Right ventricle myocardium inferior (tissue), 1 donor: Measurements from ENCODE around the gene MRPL58. TPM values are rescaled to one million over a fixed set of nuclear protein-coding genes. Genes with fewer than 3 reads are reported as not detected.
A peak's percentile ranks its signal among the peaks of the same experiment; 100 is the strongest.
"Not testable (repeated sequence)": the region's sequence is repeated elsewhere in the genome, so short reads cannot be mapped to it uniquely, and the experiment has no call there.

ENCODE experiments used
- ATAC-seq: fragments of 200-7000 bp; cut with Tn5 transposase; one replicate; pipeline ENCODE4 v1.9.1; 2020; ENCODE audit warnings: mild to moderate bottlenecking, moderate library complexity
- DNase-seq: peaks from one replicate; pipeline ENCODE4 v3.0.0; 2021; ENCODE audit errors: missing footprints
- intact Hi-C: fragments of 100-400 bp; cut with DNase I; formaldehyde crosslinking; loops from one replicate; pipeline ENCODE4 v1.11.0; 2022
- total RNA-seq: library from RNA; stranded (reverse); fragmentation: NEBNext Ultra II Directional; extraction: Animal tissue kit (Norgen Biotek cat#: 25700); gene quantifications from one replicate; pipeline ENCODE4 v1.2.1, GENCODE V29; 2021
- donor health status: DM: no; HTN: yes; CAD: no; lungs with severe emphysema.

MRPL58 gene
- total RNA-seq, 1 donor from 2014 or later, result 51.4 TPM

DNA sequence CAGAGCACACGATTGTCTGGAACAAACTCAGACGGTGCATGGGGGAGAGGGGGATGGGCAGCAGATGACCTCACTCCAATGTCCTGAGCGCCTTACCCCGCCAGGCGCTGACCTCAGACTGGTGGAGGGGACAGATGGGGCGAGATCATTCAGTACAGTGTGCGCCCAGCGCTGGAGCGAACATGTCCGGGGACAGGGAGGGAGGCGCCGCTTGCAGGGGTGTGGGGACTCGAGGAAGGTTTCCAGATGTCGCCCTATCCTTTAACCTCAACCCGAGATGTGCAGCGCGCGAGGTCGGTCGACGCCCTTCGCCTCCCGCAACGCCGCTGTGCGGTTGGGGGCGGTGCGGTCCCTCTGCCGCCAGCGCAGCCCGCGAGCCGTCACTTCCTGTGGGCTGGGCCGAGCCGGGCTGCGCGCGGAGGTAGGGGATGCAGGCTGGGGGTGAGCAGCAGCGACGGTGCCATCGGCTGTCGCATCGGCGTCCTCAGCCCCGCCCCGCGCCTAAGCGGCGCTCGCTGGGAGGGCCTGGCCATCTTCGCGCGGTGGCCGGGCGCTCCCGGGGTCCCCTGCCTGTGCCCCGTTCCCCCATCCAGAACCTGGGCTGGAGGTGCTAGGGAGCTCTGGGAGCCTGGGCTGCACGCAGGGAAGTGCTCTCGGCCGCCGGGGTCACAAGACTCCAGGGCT, 30.3 kb upstream of the MRPL58 start:
- ATAC-seq (peak; percentile 95), DNase-seq (peak; percentile 85)
- intact Hi-C loops, result loop anchor here (2.0 kb wide), 1 partner anchor 31 kb away; the partner anchor contains the start of gene MRPL58

DNA sequence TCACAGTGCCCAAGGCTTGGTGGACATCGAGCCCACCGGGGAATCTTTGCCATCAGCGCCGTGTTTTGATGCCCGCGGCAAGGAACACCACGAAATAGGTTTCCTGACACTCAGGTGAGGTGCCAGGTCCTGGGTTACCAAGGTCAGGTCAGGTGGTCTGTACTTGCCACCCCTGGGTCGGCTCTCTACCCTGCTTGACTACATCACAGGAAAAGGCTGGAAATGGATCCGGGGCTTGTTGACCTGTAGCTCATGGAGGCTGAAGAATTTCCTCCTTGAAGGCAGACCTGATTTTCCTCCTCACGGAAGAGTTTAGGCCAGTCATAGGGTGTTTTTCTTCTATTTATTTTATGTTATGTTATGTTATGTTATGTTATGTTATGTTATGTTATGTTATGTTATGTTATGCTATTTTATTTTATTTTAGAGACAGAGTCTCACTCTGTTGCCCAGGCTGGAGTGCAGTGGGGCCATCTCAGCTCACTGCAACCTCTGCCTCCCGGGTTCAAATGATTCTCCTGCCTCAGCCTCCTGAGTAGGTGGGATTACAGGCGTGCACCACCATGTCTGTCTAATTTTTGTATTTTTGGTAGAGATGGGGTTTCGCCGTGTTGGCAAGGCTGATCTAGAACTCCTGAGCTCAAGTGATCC, 29.7 kb upstream of the MRPL58 start:
- peak; percentile 4 for ATAC-seq
- not testable (repeated sequence) for DNase-seq
- intact Hi-C loops, result loop anchor here (2.0 kb wide), 1 partner anchor 30 kb away; the partner anchor contains the start of gene MRPL58

DNA sequence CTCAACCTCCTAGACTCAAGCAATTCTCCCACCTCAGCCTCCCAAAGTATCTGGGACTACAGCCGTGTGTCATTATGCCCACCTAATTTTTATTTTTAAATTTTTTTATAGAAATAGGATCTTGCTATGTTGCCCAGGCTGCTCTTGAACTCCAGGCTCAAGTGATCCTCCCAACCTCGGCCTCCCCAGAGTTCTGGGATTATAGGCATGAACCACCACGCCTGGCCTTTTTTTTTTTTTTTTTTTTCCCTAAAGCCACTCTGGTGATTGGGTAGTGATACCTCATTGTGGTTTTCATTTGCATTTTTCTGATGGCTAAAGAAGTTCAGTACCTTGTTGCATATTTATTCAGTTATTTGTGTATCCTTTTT, 26.3 kb upstream of the MRPL58 start:
- intact Hi-C loops, result loop anchor here (5.0 kb wide), 1 partner anchor 61 kb away; the partner anchor contains the start of genes ATP5PD and KCTD2
- no peak for DNase-seq
- no peak for ATAC-seq

DNA sequence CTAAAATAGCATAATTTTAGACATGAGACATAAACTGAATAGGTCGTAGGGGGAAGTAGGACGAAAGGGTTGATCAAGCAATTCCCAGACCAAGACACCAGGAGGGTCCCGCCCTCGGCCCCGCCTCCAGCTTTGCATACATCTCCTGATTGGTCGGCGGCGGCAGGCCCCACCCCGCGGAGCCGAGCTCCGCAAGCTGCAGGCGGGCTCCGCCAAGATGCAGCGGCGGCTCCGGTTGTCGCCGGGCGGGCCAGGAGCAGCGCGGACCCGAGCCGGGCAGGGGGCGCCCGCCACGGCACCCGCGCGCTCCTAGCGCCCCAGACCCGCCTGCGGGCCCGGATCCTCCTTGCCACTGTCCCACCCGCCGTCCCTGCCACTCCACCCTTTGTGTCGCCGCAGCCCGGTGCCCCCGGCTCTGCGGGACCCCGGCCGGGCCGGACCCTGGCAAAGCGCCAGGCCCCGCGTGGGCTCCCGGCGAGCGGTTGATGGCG, 25.0 kb upstream of the MRPL58 start, which contains the start of gene CDR2L:
Gene CDR2L, plus strand, starts transcription at position 215 of the 491 bp plus-strand sequence. CDS start 412 bp downstream, outside the sequence.
- DNase-seq (peak; percentile 99), ATAC-seq (peak; percentile 93)
- intact Hi-C loops, result loop anchor here (5.0 kb wide), 1 partner anchor 60 kb away; the partner anchor contains the start of genes ATP5PD and KCTD2

DNA sequence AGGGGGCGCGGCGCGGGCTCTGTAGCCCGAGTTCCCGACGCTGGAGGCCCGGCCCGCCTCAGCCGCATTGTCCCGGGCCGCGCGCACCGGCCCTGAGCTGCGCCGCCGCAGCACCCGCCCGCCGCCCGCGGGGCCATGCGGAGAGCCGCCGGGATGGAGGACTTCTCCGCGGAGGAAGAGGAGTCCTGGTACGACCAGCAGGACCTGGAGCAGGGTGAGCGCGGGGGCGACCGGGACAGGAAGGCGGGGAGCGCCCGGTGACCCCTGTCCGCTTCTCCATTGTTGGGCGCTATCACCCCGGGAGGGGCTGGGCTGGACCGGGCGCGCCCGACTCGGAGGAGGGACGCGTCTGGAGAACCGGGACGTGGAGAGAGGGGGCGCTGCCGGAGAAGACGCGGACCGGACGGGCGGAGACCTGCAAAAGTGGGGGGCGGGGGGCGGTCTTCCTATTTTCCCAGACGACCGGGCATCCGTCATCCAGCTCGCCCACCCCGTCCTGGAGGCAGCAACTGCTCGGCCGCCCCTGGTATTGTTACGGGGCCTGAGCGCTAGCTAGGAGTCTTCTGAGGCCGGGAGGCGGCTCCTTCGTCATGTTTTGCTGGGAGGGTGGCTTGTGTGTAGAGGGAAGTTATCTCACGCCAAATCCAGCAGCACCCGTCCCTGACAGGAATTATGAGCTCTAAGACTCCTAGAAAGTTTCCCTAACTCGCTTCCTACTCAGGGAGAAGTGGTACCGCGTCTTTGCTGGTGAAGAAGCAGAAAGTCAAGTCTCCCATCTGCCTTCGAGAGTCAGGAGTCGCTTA, 24.4 kb upstream of the MRPL58 start:
- peak; percentile 92 for DNase-seq
- intact Hi-C loops, result loop anchor here (5.0 kb wide), 1 partner anchor 59 kb away; the partner anchor contains the start of genes ATP5PD and KCTD2
- peak; percentile 83 for ATAC-seq

DNA sequence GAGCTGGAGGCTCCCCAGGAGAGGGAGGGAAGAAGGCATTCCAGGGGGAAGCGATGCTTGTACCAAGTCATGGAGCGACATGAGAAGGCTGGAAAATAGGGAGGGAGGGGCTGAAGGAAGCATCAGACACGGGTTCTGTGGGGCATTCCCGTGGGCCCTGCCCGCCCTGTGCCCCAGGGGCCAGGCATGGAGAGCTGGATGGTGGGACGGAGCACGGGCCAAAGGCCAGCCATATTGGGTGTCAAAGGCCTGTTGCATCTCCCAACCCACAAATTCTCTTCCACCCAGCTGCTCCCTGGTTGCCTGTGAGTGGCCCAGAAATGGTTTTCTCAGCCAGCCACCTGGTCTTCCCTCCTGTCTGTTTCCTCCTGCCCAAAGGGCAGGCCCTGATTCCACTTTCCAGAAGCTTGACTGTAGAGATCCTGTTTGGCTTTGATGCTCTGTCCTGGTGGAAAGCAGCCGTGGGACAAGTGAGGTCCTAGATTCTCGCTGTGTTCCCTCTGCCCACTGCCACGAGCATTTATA, 21.8 kb upstream of the MRPL58 start:
- ATAC-seq (no peak), DNase-seq (no peak)
- intact Hi-C loops, result no loop called here

DNA sequence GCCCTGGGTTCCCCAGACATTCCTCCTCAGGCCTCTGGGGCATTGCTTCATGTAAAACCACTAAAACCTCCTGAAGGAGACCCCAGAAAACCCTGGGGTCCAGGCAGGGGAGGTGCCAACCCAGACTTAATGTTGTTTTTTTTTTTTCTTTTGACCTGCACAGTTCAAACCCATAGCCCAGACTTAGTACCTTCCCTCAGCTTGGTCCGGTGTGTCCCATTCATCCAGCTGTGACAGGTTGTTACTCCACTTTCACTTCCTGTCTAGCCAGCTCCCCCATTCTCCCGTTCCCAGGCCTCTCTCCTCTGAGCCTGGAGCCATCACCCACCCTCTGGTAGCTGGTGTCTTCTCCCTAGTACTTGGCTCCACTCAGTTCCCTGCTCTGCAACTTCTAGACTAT, 20.2 kb upstream of the MRPL58 start:
- ATAC-seq, result no peak
- DNase-seq, result no peak
- intact Hi-C loops, result no loop called here

DNA sequence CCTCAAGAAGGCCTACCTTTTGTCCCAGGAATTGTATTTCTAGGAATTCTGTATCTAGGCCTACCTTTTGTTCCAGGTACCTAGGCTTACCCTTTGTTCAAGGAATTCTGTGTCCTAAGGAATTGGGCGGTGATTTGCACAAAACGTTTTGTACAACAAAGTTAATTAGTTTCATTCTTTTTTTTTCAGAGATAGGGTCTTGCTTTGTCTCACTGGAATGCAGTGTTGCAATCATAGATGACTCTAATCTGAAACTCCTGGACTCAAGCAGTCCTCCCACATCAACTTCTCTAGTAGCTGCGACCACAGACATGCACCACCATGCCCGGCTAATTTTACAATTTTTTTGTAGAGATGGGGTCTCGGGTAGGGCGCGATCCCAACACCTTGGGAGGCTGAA, 18.0 kb upstream of the MRPL58 start:
- intact Hi-C loops, result no loop called here
- ATAC-seq (no peak), DNase-seq (no peak)

DNA sequence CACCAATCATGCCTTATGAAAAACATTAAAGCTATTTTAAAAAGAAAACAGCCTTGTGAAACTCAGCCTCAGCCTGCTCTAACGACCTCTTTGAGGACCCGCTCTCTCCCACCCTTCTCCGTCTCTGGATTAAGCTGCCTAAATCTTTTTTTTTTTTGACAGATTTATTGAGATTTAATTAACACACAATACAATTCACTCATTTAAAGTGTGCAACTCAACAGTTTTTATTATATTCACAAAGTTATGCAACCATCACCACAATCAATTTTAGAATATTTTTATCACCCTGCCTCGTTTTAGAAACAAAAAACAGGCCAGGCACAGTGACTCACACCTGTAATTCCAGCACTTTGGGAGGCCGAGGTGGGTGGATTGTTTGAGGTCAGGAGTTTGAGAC, 16.6 kb upstream of the MRPL58 start:
- DNase-seq (no peak), ATAC-seq (no peak)
- intact Hi-C loops, result no loop called here

DNA sequence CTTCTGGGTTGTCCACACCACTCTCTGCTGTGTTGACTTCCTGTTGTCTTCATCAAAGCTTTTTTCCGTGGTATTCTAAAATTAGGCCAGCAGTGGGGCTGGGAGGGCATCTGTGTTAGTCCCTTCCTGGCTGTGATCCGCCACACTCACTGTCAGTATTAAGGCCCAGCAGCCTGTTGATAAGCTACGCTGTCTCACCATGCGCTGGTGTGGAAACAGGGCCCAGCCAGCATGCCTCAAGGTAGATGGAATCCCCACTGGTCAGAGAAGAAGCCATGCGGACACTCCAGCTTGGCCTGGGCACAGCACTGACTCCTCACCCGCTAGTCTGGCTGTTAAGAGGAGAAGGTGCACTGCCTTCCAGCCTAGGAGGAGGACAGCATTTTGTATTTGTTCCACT, 13.7 kb upstream of the MRPL58 start:
- intact Hi-C loops, result no loop called here
- DNase-seq (no peak), ATAC-seq (peak; percentile 79)

DNA sequence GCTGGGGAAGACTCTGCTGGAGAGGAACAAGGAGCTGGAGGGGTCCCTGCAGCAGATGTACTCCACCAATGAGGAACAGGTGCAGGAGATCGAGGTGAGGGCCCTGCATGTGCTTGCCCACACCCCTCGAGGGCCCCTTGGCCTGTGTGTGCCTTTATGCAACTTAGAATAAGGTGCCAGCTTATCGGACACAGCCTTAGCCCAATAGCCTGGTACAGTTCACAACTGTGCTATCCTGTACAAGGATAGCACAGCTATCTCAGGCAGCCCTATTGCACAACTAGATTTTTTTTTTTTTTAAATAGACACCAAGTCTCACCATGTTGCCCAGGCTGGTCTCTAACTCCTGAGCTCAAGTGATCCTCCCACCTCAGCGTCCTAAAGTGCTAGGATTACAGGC, 12.9 kb upstream of the MRPL58 start:
- intact Hi-C loops, result no loop called here
- DNase-seq (no peak), ATAC-seq (peak; percentile 84)

DNA sequence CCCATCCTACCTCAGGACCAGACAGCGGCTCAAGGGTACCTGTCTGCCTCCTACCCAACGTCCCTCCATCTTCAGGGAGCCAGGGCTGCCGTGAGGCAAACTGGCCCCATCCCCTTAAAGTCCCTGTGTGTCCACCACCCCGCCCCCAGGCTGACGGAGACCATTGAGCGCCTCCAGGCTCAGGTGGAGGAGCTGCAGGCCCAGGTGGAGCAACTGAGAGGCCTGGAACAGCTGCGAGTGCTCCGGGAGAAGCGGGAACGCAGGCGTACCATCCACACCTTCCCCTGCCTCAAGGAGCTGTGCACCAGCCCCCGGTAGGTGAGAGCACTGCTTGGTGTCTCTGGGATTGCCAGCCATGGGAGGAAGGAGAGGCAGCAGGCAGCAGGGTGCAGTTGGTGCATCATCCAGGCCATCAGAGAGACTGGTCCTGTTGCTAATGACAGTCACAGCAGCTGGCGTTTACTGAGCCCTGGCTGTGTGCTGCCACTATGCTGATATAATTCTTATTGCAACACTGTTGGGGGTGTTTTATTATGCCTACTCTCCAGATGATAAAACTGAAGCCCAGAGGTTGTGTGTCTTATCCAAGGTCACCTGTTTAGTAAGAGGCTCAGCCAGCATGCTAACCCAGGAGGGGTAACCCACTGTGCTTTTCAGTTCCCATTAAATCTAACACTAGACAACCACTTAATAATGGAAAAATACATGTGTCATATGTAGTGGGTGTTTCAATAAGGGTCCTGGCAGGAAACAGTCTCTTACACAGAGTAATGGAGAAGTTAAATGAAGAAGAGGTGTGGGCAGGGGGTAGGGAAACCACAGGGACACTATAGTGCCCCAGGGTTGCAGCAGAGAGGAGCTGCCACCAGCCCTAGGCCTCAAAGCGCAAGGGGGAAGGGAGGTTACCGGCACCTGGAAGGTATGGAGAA, 10.3 kb upstream of the MRPL58 start:
- ATAC-seq, result no peak
- intact Hi-C loops, result no loop called here
- DNase-seq, result no peak

DNA sequence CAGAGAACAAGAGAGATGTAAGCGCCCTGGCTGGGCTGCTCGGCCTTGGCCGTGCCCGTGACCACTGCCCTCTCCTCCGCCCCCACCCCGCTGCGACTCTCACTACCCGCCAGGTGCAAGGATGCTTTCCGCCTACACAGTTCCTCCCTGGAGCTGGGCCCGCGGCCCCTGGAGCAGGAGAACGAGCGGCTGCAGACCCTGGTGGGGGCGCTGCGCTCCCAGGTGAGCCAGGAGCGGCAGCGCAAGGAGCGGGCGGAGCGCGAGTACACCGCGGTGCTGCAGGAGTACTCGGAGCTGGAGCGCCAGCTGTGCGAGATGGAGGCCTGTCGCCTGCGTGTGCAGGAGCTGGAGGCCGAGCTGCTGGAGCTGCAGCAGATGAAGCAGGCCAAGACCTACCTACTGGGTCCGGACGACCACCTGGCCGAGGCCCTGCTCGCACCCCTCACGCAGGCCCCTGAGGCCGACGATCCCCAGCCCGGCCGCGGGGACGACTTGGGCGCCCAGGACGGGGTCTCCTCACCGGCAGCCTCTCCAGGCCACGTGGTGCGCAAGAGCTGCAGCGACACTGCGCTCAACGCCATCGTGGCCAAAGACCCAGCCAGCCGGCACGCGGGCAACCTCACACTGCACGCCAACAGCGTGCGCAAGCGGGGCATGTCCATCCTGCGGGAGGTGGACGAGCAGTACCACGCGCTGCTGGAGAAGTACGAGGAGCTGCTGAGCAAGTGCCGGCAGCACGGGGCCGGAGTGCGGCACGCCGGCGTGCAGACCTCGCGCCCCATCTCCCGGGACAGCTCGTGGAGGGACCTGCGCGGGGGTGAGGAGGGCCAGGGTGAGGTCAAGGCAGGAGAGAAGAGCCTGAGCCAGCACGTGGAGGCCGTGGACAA, 9.2 kb upstream of the MRPL58 start:
- intact Hi-C loops, result no loop called here
- ATAC-seq (no peak), DNase-seq (no peak)

DNA sequence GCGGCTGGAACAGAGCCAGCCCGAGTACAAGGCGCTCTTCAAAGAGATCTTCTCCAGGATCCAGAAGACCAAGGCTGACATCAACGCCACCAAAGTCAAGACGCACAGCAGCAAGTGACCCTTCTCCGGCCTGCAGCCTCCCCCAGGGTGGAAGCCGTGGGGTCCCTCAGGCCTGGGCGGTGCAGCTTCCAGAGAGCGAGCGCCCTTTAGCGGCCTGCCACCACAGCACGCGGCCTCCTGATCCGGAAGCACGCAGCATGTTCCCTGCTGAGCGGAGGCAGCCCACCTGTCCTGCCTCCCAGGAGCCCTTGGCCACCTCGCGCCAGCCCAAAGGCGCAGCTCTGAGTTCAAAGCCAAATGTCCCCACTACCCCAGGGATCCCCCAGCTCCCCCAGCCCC, 8.5 kb upstream of the MRPL58 start:
- ATAC-seq, result no peak
- no peak for DNase-seq
- intact Hi-C loops, result no loop called here

DNA sequence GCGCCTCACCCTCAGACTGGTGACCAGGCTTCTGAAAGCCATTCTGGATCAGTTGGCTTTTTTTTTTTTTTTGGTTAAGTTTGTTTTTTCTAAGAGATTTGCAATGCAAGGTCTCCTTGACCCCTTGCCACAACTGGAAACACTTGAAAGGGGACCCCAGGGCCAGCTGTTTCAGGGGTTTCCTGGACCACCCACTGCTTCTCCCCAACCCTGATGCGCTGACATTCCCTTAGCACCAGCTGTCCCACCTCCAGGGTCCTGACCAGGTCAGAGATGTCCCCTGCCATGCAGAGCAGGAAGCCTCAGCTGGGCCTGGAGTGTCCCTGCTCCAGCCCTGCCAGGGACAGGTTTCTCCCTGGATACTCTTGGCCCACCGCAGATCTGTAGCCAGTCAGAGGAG, 8.1 kb upstream of the MRPL58 start:
- DNase-seq (no peak), ATAC-seq (no peak)
- intact Hi-C loops, result no loop called here

DNA sequence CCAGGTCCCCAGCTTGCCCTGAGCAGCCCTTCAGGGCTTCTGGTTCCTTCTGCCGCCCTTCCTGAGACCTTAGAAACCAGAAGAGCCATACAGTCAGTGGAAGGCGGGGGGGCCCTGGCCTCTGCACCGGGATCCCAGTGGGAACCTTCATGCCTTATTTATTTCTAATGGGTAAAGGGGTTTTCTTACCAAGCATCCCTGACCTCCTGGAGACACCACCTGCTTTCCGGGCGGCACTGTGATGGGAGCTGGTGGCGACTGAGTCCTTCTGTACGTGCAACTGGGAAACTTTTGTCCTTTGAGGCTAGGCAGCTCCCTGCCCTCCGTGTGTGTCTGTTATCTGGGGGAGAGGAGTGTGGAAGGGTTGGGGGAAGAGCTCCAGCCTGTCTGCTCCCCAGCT, 7.2 kb upstream of the MRPL58 start:
- DNase-seq (no peak), ATAC-seq (no peak)
- intact Hi-C loops, result no loop called here

DNA sequence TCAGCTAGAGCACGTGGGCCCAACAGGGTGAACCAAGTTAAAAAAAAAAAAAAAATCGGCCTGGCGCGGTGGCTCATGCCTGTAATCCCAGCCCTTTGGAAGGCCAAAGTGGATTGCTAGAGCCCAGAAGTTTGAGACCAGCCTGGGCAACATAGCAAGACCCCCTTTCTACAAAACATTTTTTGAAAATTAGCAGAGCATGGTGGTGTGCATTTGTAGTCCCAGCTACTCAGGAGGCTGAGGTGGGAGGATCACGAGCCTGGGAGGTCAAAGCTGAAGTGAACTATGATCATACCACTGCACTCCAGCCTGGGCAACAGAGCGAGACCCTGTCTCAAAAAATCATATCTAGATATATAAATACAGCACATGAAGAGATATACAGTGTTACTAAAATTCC, 6.4 kb upstream of the MRPL58 start:
- DNase-seq, ATAC-seq, intact Hi-C loops: not testable (repeated sequence)
